T-cell (primary cell): ENCODE results near the gene MEST. TPM values are rescaled to one million over a fixed set of nuclear protein-coding genes. Genes with fewer than 3 reads are reported as not detected.

ENCODE experiments used
- ATAC-seq, 4 experiments: fragments of 200-7000 bp in 3 of 4; fragments of 150-1000 bp in 1 of 4; cut with Tn5 transposase; replicated peaks in 1 of 4; 1 replicate in 3 of 4; 2 replicates in 1 of 4; pipeline ENCODE4 v1.10.0; 2021; ENCODE audit warnings: moderate library complexity in 3 of 4, mild to moderate bottlenecking in 2 of 4, moderate number of reproducible peaks in 1 of 4
- CTCF ChIA-PET, 2 donors: fragments of 300-600 bp; sonication (Branson Sonifier 250); formaldehyde crosslinking; loops; one replicate each; lab custom pipeline; 2022; ENCODE audit warnings: antibody characterized with exemption in 2 of 2; lab: Charles Lee
- POLR2A ChIA-PET, 2 donors: fragments of 300-600 bp; sonication (Branson Sonifier 250); formaldehyde crosslinking; loops; one replicate each; lab custom pipeline; 2022; ENCODE audit warnings: antibody characterized with exemption in 2 of 2; lab: Charles Lee
- DNase-seq, 35 experiments: peaks; one replicate each; pipeline versions ENCODE4 v3.0.0 to v3.0.0-alpha.2; 2013 to 2023
- H3K27ac ChIP-seq: one replicate; pipeline ENCODE4 v1.5.1; 2013; ENCODE audit warnings: low read length
- H3K27me3 ChIP-seq, 2 experiments: replicated peaks in 1 of 2; 1 replicate in 1 of 2; 2 replicates in 1 of 2; pipeline versions ENCODE4 v1.6.1 to v1.7.0; 2013; ENCODE audit warnings: low read length in 1 of 2, mixed read lengths in 1 of 2; ENCODE audit not compliant: control insufficient read depth in 2 of 2, insufficient read depth in 2 of 2; ENCODE audit errors: extremely low read depth in 1 of 2
- H3K36me3 ChIP-seq, 2 donors: 1 replicate in 1 of 2; 2 replicates in 1 of 2; pipeline versions ENCODE4 v1.6.1 to v1.7.0; 2013; ENCODE audit warnings: low read length in 1 of 2; ENCODE audit not compliant: control insufficient read depth in 2 of 2, insufficient read depth in 1 of 2; ENCODE audit errors: extremely low read depth in 1 of 2
- H3K4me1 ChIP-seq, 2 experiments: 1 replicate in 1 of 2; 2 replicates in 1 of 2; pipeline versions ENCODE4 v1.6.1 to v1.7.0; 2013; ENCODE audit warnings: low read length in 2 of 2, mixed read lengths in 1 of 2; ENCODE audit not compliant: insufficient read depth in 2 of 2, control insufficient read depth in 1 of 2; ENCODE audit errors: extremely low read depth in 1 of 2
- H3K4me3 ChIP-seq, 2 donors: 1 replicate in 1 of 2; 2 replicates in 1 of 2; pipeline versions ENCODE4 v1.5.1 to v1.7.0; 2013; ENCODE audit warnings: mild to moderate bottlenecking in 2 of 2, low read length in 1 of 2, moderate library complexity in 1 of 2; ENCODE audit not compliant: control insufficient read depth in 1 of 2; ENCODE audit errors: extremely low read depth in 1 of 2
- H3K9me3 ChIP-seq: 2 replicates; pipeline ENCODE4 v1.7.0; 2013
- H3K27ac Mint-ChIP-seq, 2 donors: one replicate each; pipeline ENCODE4 v1.8.0; 2020 to 2021; ENCODE audit warnings: mild to moderate bottlenecking in 2 of 2, mixed read lengths in 2 of 2
- H3K27me3 Mint-ChIP-seq, 2 donors: one replicate each; pipeline ENCODE4 v1.8.0; 2021 to 2022; ENCODE audit warnings: mixed read lengths in 2 of 2
- H3K36me3 Mint-ChIP-seq: one replicate; pipeline ENCODE4 v1.8.0; 2021; ENCODE audit warnings: mixed read lengths
- H3K4me1 Mint-ChIP-seq, 3 donors: one replicate each; pipeline ENCODE4 v1.8.0; 2020 to 2022; ENCODE audit warnings: mixed read lengths in 3 of 3, mild to moderate bottlenecking in 1 of 3
- H3K4me3 Mint-ChIP-seq, 3 donors: one replicate each; pipeline ENCODE4 v1.8.0; 2020 to 2022; ENCODE audit warnings: mild to moderate bottlenecking in 3 of 3, mixed read lengths in 3 of 3, moderate library complexity in 3 of 3
- H3K9me3 Mint-ChIP-seq, 3 donors: one replicate each; pipeline ENCODE4 v1.8.0; 2020 to 2022; ENCODE audit warnings: mixed read lengths in 3 of 3
- WGBS: methylation state at CpG from one replicate; pipeline ENCODE4 v1.1.5; 2013; ENCODE audit warnings: missing lambda C conversion rate; ENCODE audit not compliant: insufficient coverage; 5-methylcytosine and 5-hydroxymethylcytosine counted together
- total RNA-seq, 35 experiments: library from RNA in 6 of 35; stranded (reverse) in 6 of 35; fragments of 120-200 nt in 1 of 35; gene quantifications; one replicate each; pipeline versions ENCODE4 v1.2.1 to v1.2.4 and lab custom pipeline; 2013 to 2026

Gene MEST
- total RNA-seq, 5 donors from 2014 or later (not counting 1 experiment from before 2014, with no cell fraction given), result 3.1 to 8.2 (median 5.6) TPM

- no peak for DNase-seq
Measured at GRCh38 chr7:130553398-130554029, 61.6 kb downstream of the MEST start.

GRCh38 chr7:130554481-130554880 is 62.6 kb downstream of the MEST start:
- Histone ChIP-seq H3K4me1 (no peaks in the 10 kb centered on the region), H3K27me3 (no peaks in the 10 kb centered on the region), H3K9me3 (no peaks in the 10 kb centered on the region), H3K4me3 (no peak overlapping the region), H3K27ac (no peak overlapping the region), H3K36me3 (no peaks in the 10 kb centered on the region)
- H3K9me3 Mint-ChIP-seq, result no peaks in the 10 kb centered on the region
- CTCF ChIA-PET, result no interaction called here
- no peak for DNase-seq
- no peak overlapping the region for H3K27ac Mint-ChIP-seq
- H3K4me1 Mint-ChIP-seq, result no peaks in the 10 kb centered on the region
- no peak overlapping the region for H3K4me3 Mint-ChIP-seq
- H3K27me3 Mint-ChIP-seq, result no peaks in the 10 kb centered on the region
- no CpG with 5 or more reads among the region's 3 CpGs for WGBS
- ATAC-seq, result no peak
- POLR2A ChIA-PET, result no interaction called here
- peaks cover 54% of the 10 kb centered on the region for H3K36me3 Mint-ChIP-seq

More at GRCh38 chr7:130553398-130554029, 61.6 kb downstream of the MEST start:
- H3K27me3 Mint-ChIP-seq, result no peaks in the 10 kb centered on the region
- no peaks in the 10 kb centered on the region for H3K36me3 ChIP-seq
- ChIA-PET CTCF (interaction anchor here in 1 of 2 donors (0.7 kb wide), 1 partner anchor 1355 kb away, joined by 3 read pairs; no protein-coding TSS in a partner anchor), POLR2A (no interaction called here)
- no peaks in the 10 kb centered on the region for H3K9me3 ChIP-seq
- no peaks in the 10 kb centered on the region for H3K27me3 ChIP-seq
- H3K9me3 Mint-ChIP-seq, result no peaks in the 10 kb centered on the region
- ATAC-seq, result no peak
- H3K4me1 ChIP-seq, result no peaks in the 10 kb centered on the region
- no peak overlapping the region for H3K4me3 ChIP-seq
- no peak overlapping the region for H3K27ac Mint-ChIP-seq
- no peak overlapping the region for H3K4me3 Mint-ChIP-seq
- 89% methylated on average over 1 of the region's 3 CpGs for WGBS
- H3K4me1 Mint-ChIP-seq, result no peaks in the 10 kb centered on the region
- no peak overlapping the region for H3K27ac ChIP-seq
- peaks cover 53% of the 10 kb centered on the region for H3K36me3 Mint-ChIP-seq

Other genes starting within 250 kb of the MEST start
- 1 to 10 TPM in 3 of 5 donors, not detected in 2; 1.7 to 3.1 (median 2.2) TPM for gene CPA2, start 225.2 kb upstream of the MEST start, total RNA-seq
- under 1 TPM in 1 of 5 donors, not detected in 4; 0.23 TPM for gene CPA4, start 198.9 kb upstream of the MEST start, total RNA-seq
- 1 to 10 TPM in 4 of 5 donors, not detected in 1; 1.2 to 9.4 (median 4.5) TPM for gene CPA5, start 147.3 kb upstream of the MEST start, total RNA-seq
- gene CPA1, start 111.6 kb upstream of the MEST start, total RNA-seq, result 10 to 100 TPM in 3 of 5 donors, not detected in 2; 15.8 to 22.5 (median 16.0) TPM
- 10 to 100 TPM in 1 of 5 donors, 1 to 10 TPM in 4; 6.3 to 13.6 (median 9.2) TPM for gene CEP41, start 51.1 kb upstream of the MEST start, total RNA-seq
- gene COPG2, start 176.7 kb downstream of the MEST start, total RNA-seq, result 10 to 100 TPM in 1 of 5 donors, 1 to 10 TPM in 4; 7.7 to 10.4 (median 8.5) TPM
- not detected for gene TSGA13, start 194.5 kb downstream of the MEST start, total RNA-seq
- gene KLF14, start 242.1 kb downstream of the MEST start, total RNA-seq, result not detected